ENCODE results near the gene GABRB2.

GRCh38 chr5:161266954-161267353 lies 279.6 kb downstream of the GABRB2 start:
- TF ChIP-seq CTCF (IDR thresholded peaks at IDR 0.05; ENCODE audit: borderline replicate concordance, extremely low read depth, low read length, poor library complexity, severe bottlenecking) (no peak), EZH2 (IDR thresholded peaks at IDR 0.05; ENCODE audit: borderline replicate concordance, low read depth, low read length, severe bottlenecking) (no peak)
